Osteocyte (in vitro differentiated cells): ENCODE data around the gene NR1D1. TPM values are rescaled to one million over a fixed set of nuclear protein-coding genes. Genes with fewer than 3 reads are reported as not detected.

Experiments
- DNase-seq: peaks from one replicate; pipeline ENCODE4 v3.0.0; 2021; ENCODE audit warnings: mixed read lengths; ENCODE audit not compliant: unreplicated experiment; ENCODE audit errors: extremely low spot score
- H3K27ac Mint-ChIP-seq: one replicate; pipeline ENCODE4 v1.8.0; 2021; ENCODE audit warnings: mild to moderate bottlenecking, mixed read lengths; ENCODE audit not compliant: unreplicated experiment
- H3K27me3 Mint-ChIP-seq: one replicate; pipeline ENCODE4 v1.8.0; 2021; ENCODE audit warnings: mixed read lengths; ENCODE audit not compliant: unreplicated experiment
- H3K36me3 Mint-ChIP-seq: one replicate; pipeline ENCODE4 v1.8.0; 2021; ENCODE audit warnings: mixed read lengths; ENCODE audit not compliant: unreplicated experiment
- H3K4me1 Mint-ChIP-seq: one replicate; pipeline ENCODE4 v1.8.0; 2021; ENCODE audit warnings: mixed read lengths; ENCODE audit not compliant: unreplicated experiment
- H3K4me3 Mint-ChIP-seq: one replicate; pipeline ENCODE4 v1.8.0; 2021; ENCODE audit warnings: mild to moderate bottlenecking, moderate library complexity, mixed read lengths; ENCODE audit not compliant: unreplicated experiment
- H3K9me3 Mint-ChIP-seq: one replicate; pipeline ENCODE4 v1.8.0; 2021; ENCODE audit warnings: mixed read lengths; ENCODE audit not compliant: unreplicated experiment
- total RNA-seq: library from RNA; stranded (reverse); gene quantifications from 2 replicates; pipeline ENCODE4 v1.2.1, GENCODE V29; 2021
- TF ChIP-seq, protein P1 (sequence below): fragments of 200-600 bp; sonication (generic); IDR thresholded peaks from 2 replicates; pipeline ENCODE4 v1.5.0; 2021; ENCODE audit warnings: antibody characterized with exemption, mild to moderate bottlenecking, moderate library complexity

Gene NR1D1
- total RNA-seq, 1 donor from 2014 or later, result 6.9 TPM

DNA sequence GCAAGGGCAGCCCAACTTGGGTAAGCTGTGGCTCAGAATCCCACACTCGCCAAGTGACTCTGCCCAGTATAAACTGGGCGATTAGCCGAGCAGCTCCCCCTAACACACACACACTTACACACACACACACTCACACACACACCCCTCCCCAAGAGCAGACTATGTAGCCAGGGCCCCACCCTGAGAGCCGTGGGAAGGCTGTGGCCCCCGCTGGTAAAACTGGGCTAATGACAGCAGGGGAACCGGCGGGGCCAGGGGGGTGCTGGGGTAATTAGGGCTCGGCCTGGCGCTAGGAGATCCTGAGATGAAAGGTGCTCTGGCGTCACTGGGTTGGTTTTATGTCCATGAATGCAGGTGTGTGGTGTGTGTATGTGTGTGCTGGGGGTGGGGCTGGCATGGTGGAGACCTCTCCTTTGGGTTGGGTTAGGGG lies 38.8 kb downstream of the NR1D1 start:
- TF ChIP-seq, protein P1, sequence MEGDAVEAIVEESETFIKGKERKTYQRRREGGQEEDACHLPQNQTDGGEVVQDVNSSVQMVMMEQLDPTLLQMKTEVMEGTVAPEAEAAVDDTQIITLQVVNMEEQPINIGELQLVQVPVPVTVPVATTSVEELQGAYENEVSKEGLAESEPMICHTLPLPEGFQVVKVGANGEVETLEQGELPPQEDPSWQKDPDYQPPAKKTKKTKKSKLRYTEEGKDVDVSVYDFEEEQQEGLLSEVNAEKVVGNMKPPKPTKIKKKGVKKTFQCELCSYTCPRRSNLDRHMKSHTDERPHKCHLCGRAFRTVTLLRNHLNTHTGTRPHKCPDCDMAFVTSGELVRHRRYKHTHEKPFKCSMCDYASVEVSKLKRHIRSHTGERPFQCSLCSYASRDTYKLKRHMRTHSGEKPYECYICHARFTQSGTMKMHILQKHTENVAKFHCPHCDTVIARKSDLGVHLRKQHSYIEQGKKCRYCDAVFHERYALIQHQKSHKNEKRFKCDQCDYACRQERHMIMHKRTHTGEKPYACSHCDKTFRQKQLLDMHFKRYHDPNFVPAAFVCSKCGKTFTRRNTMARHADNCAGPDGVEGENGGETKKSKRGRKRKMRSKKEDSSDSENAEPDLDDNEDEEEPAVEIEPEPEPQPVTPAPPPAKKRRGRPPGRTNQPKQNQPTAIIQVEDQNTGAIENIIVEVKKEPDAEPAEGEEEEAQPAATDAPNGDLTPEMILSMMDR, result no peak
- Mint-ChIP-seq H3K4me1 (peaks cover 43% of the 10 kb centered on the region), H3K4me3 (peak overlapping the region; percentile 74), H3K9me3 (no peaks in the 10 kb centered on the region), H3K27me3 (no peaks in the 10 kb centered on the region), H3K27ac (no peak overlapping the region), H3K36me3 (no peaks in the 10 kb centered on the region)
- no peak for DNase-seq

DNA sequence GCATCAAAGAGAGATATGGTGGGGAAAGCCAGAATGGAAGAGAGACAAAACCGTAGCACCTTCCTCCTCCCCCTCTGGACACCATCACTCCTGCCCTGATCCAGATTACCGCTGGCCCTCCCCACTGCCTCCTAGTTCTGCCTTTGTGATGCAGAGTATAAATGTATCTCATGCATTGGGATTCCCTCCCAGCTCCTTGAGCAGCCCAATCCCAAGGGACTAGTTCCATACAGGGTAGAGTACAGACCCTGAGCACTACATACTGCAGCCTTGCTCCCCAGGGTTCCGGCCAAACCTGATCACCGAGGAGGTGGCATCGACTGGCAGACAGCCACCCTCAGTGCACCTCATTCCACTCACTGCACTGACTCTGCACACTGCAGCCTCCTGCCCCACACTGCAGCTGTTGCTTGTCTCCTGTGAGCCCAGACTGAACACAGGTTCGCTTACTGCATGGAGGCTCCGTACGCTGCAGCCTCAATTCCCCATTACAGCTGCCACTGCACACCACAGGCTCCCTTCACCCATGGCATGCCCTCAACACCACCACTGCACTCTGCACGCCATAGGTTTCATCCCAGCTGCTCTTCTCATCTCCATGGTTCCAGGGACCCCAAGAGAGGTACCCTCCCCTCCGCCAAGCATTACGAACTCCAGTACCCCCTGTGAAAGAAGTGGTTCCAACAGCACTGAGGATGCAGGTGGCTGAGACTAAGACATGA lies 39.3 kb downstream of the NR1D1 start:
- Mint-ChIP-seq H3K9me3 (no peaks in the 10 kb centered on the region), H3K36me3 (no peaks in the 10 kb centered on the region), H3K27me3 (no peaks in the 10 kb centered on the region), H3K4me3 (no peak overlapping the region), H3K27ac (no peak overlapping the region), H3K4me1 (peaks cover 41% of the 10 kb centered on the region)
- TF ChIP-seq, protein P1, result no peak
- no peak for DNase-seq

DNA sequence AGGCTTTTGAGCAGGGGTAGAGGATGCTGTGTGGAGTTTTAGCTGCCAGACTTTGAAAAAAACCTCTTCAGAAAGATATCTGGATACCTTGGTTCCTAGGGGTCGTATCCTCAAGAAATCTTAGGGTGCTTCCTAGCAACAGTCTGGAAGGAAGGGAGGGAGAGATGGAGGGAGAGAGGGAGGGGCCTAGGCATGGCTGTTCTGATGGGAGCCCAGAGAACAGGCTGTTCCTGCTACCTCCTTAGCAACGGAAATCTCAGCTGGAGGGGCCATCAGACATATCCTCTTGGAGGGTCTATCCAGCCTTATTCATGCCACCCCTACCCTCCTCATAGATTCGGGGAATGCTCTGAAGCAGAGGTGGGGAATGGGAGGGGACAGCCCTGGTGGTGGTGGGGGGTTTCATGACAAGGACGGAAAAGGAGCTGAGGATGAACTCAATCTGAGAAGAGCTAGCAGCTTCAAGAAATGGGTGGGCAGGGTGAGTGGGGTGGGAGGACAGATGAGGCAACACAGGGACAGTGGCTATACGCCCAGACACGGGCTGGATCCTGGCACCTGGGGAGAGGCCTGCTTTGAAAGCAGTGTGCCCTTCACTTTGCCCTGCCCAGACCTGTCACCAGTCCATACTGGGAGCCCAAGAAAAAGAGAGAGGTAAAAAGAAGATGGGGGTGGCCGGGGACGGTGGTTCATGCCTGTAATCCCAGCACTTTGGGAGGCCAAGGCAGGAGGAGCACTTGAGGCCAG lies 40.5 kb downstream of the NR1D1 start:
- TF ChIP-seq, protein P1, result no peak
- Mint-ChIP-seq H3K9me3 (no peaks in the 10 kb centered on the region), H3K4me1 (peaks cover 33% of the 10 kb centered on the region), H3K27me3 (no peaks in the 10 kb centered on the region), H3K4me3 (no peak overlapping the region), H3K27ac (no peak overlapping the region), H3K36me3 (no peaks in the 10 kb centered on the region)
- DNase-seq, result no peak

DNA sequence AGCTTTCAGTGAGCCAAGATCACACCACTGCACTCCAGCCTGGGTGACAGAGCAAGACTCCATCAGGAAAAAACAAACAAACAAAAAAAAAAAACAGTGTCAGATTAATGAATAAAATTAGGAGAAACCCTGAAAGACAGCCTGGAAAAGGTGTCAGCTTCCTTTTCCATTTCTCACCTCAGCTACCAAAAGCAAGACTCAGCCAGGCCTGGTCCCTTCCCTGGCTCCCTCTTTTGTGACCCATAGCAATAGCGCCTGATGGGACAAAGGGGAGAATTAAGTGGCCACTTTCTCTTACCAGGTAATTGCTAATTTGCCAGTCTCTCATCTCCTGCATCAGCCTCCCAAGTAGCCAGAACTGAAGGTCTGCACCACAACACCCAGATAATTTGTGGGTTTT lies 41.5 kb downstream of the NR1D1 start:
- DNase-seq, result no peak
- no peaks in the 10 kb centered on the region for H3K9me3 Mint-ChIP-seq
- no peak overlapping the region for H3K27ac Mint-ChIP-seq
- H3K36me3 Mint-ChIP-seq, result no peaks in the 10 kb centered on the region
- peaks cover 29% of the 10 kb centered on the region for H3K4me1 Mint-ChIP-seq
- TF ChIP-seq, protein P1, result no peak
- H3K27me3 Mint-ChIP-seq, result no peaks in the 10 kb centered on the region
- H3K4me3 Mint-ChIP-seq, result no peak overlapping the region

DNA sequence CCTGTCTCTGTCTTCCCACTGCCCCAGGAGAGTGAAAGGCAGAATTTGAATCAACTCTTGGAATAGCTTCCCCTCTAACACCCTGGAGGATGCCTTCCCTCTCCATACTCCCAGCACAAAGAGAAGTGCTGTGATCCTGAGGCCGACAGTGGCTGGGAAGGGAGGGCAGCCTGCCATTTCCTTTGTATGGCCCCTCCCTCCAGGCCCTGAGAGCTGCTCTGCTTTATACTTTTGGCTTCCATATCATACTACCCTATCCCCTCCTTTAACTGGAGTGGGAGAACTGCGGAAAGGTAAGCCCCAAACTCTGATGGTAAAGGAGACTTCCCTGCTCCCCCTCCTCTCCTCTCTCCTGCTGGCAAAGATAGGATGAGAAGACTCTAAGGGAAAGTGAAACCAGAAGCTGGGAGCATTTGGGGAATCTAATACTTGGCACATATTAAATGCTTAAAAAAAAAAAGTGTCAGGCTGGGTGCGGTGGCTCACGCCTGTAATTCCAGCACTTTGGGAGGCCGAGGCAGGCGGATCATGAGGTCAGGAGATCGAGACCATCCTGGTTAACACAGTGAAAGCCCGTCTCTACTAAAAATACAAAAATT lies 42.1 kb downstream of the NR1D1 start:
- no peaks in the 10 kb centered on the region for H3K9me3 Mint-ChIP-seq
- peak overlapping the region; percentile 76 for H3K27ac Mint-ChIP-seq

More for the DNA sequence above, 42.1 kb downstream of the NR1D1 start:
- Mint-ChIP-seq H3K4me1 (peaks cover 27% of the 10 kb centered on the region), H3K27me3 (no peaks in the 10 kb centered on the region), H3K36me3 (no peaks in the 10 kb centered on the region), H3K4me3 (no peak overlapping the region)
- TF ChIP-seq, protein P1, result no peak
- DNase-seq, result no peak
